Measurements from ENCODE around the gene ITPKA.

The ITPKA gene

GRCh38 chr15:41498657-41499056 is 5.0 kb downstream of the ITPKA start:
- no peak for TF ChIP-seq CTCF (IDR thresholded peaks at IDR 0.05; ENCODE audit: poor library complexity, severe bottlenecking)
- H3K4me3 ChIP-seq (ENCODE audit: severe bottlenecking), result no peak overlapping the region
- peaks cover 36% of the 10 kb centered on the region for H3K27me3 ChIP-seq (ENCODE audit: insufficient read depth, poor library complexity, severe bottlenecking)
- H3K4me1 ChIP-seq (ENCODE audit: insufficient read depth, poor library complexity, severe bottlenecking), result no peaks in the 10 kb centered on the region
- no peak for DNase-seq (ENCODE audit: low spot score)
- H3K9me3 ChIP-seq (ENCODE audit: severe bottlenecking), result no peaks in the 10 kb centered on the region
- H3K36me3 ChIP-seq (ENCODE audit: low read depth), result no peaks in the 10 kb centered on the region
- no peak for ATAC-seq (ENCODE audit: low read depth)
- no peak overlapping the region for H3K27ac ChIP-seq (ENCODE audit: poor library complexity, severe bottlenecking)

- Histone ChIP-seq H3K9me3 (ENCODE audit: severe bottlenecking) (no peaks in the 10 kb centered on the region), H3K27me3 (ENCODE audit: insufficient read depth, poor library complexity, severe bottlenecking) (peaks cover 34% of the 10 kb centered on the region), H3K4me1 (ENCODE audit: insufficient read depth, poor library complexity, severe bottlenecking) (no peaks in the 10 kb centered on the region), H3K36me3 (ENCODE audit: low read depth) (no peaks in the 10 kb centered on the region), H3K4me3 (ENCODE audit: severe bottlenecking) (no peak overlapping the region), H3K27ac (ENCODE audit: poor library complexity, severe bottlenecking) (no peak overlapping the region)
- no peak for ATAC-seq (ENCODE audit: low read depth)
- TF ChIP-seq CTCF (IDR thresholded peaks at IDR 0.05; ENCODE audit: poor library complexity, severe bottlenecking), result no peak
- no peak for DNase-seq (ENCODE audit: low spot score)
These were observed 5.6 kb downstream of the ITPKA start for GRCh38 chr15:41499109-41499851.

GRCh38 chr15:41501191-41501917 is 7.7 kb downstream of the ITPKA start:
- ATAC-seq (ENCODE audit: low read depth) (peak; percentile 33), DNase-seq (ENCODE audit: low spot score) (no peak)
- Histone ChIP-seq H3K4me1 (ENCODE audit: insufficient read depth, poor library complexity, severe bottlenecking) (no peaks in the 10 kb centered on the region), H3K4me3 (ENCODE audit: severe bottlenecking) (no peak overlapping the region), H3K27me3 (ENCODE audit: insufficient read depth, poor library complexity, severe bottlenecking) (peaks cover 25% of the 10 kb centered on the region), H3K27ac (ENCODE audit: poor library complexity, severe bottlenecking) (no peak overlapping the region), H3K9me3 (ENCODE audit: severe bottlenecking) (no peaks in the 10 kb centered on the region), H3K36me3 (ENCODE audit: low read depth) (no peaks in the 10 kb centered on the region)
- no peak for TF ChIP-seq CTCF (IDR thresholded peaks at IDR 0.05; ENCODE audit: poor library complexity, severe bottlenecking)

- ATAC-seq (ENCODE audit: low read depth), result peak; percentile 1; the same call in 1 of the 3 replicates
- TF ChIP-seq CTCF (IDR thresholded peaks at IDR 0.05; ENCODE audit: poor library complexity, severe bottlenecking), result no peak
- no peak overlapping the region for H3K27ac ChIP-seq (ENCODE audit: poor library complexity, severe bottlenecking)
- no peaks in the 10 kb centered on the region for H3K9me3 ChIP-seq (ENCODE audit: severe bottlenecking)
- no peak for DNase-seq (ENCODE audit: low spot score)
- H3K27me3 ChIP-seq (ENCODE audit: insufficient read depth, poor library complexity, severe bottlenecking), result peaks cover 25% of the 10 kb centered on the region
- no peaks in the 10 kb centered on the region for H3K36me3 ChIP-seq (ENCODE audit: low read depth)
- no peak overlapping the region for H3K4me3 ChIP-seq (ENCODE audit: severe bottlenecking)
- no peaks in the 10 kb centered on the region for H3K4me1 ChIP-seq (ENCODE audit: insufficient read depth, poor library complexity, severe bottlenecking)
These were observed 8.5 kb downstream of the ITPKA start for GRCh38 chr15:41501931-41502794.
